MM.1S (cell line): ENCODE measurements around the gene LNX1.

Experiments
- DNase-seq: peaks from one replicate; pipeline ENCODE4 v3.0.0-alpha.2; 2015
- H2AFZ ChIP-seq: fragments of 300-600 bp; sonication (generic); 2 replicates; pipeline ENCODE4 v1.6.0; 2016; ENCODE audit warnings: antibody characterized with exemption, low read length
- H3F3A ChIP-seq: fragments of 300-600 bp; sonication (generic); 2 replicates; pipeline ENCODE4 v1.6.1; 2016; ENCODE audit warnings: mild to moderate bottlenecking, antibody characterized with exemption, low read length, moderate library complexity, mixed read lengths; ENCODE audit not compliant: insufficient read depth
- H3K27ac ChIP-seq: fragments of 300-600 bp; sonication (generic); 2 replicates; pipeline ENCODE4 v1.5.1; 2016; ENCODE audit warnings: mild to moderate bottlenecking, low read length
- H3K27me3 ChIP-seq: fragments of 300-600 bp; sonication (generic); replicated peaks from 2 replicates; pipeline ENCODE4 v1.6.0; 2016; ENCODE audit warnings: low read length; ENCODE audit not compliant: insufficient read depth
- H3K36me3 ChIP-seq: fragments of 300-600 bp; sonication (generic); replicated peaks from 2 replicates; pipeline ENCODE4 v1.6.1; 2016; ENCODE audit warnings: mild to moderate bottlenecking, low read length, mixed read lengths; ENCODE audit not compliant: insufficient read depth
- H3K4me1 ChIP-seq: fragments of 300-600 bp; sonication (generic); 2 replicates; pipeline ENCODE4 v1.6.1; 2016; ENCODE audit warnings: low read length, mixed read lengths
- H3K4me2 ChIP-seq: fragments of 300-600 bp; sonication (generic); 2 replicates; pipeline ENCODE4 v1.6.0; 2016; ENCODE audit warnings: low read depth, low read length
- H3K4me3 ChIP-seq: fragments of 300-600 bp; sonication (generic); 2 replicates; pipeline ENCODE4 v1.5.1; 2016; ENCODE audit warnings: low read length, mixed read lengths
- H3K79me2 ChIP-seq: fragments of 300-600 bp; sonication (generic); 2 replicates; pipeline ENCODE4 v1.6.1; 2016; ENCODE audit warnings: mixed run types, low read length, mixed read lengths
- H3K9ac ChIP-seq: fragments of 300-600 bp; sonication (generic); 2 replicates; pipeline ENCODE4 v1.6.1; 2016; ENCODE audit warnings: low read length, mixed read lengths
- H3K9me2 ChIP-seq: fragments of 300-600 bp; sonication (generic); replicated peaks from 2 replicates; pipeline ENCODE4 v1.6.1; 2016; ENCODE audit warnings: mild to moderate bottlenecking, low read length, mixed read lengths; ENCODE audit not compliant: insufficient read depth
- H3K9me3 ChIP-seq: fragments of 300-600 bp; sonication (generic); replicated peaks from 2 replicates; pipeline ENCODE4 v1.6.1; 2016; ENCODE audit warnings: mild to moderate bottlenecking, low read length, mixed read lengths; ENCODE audit not compliant: insufficient read depth
- H4K20me1 ChIP-seq: fragments of 300-600 bp; sonication (generic); 2 replicates; pipeline ENCODE4 v1.6.1; 2016; ENCODE audit warnings: mild to moderate bottlenecking, low read length, moderate library complexity, mixed read lengths; ENCODE audit not compliant: insufficient read depth
- EZH2 ChIP-seq: fragments of 300-600 bp; sonication (generic); optimal IDR thresholded peaks from 2 replicates; pipeline ENCODE3; 2017; ENCODE audit warnings: low read depth, mild to moderate bottlenecking, antibody characterized with exemption, low read length, mixed read lengths
- EZH2phosphoT487 ChIP-seq: fragments of 300-600 bp; sonication (generic); IDR thresholded peaks from 2 replicates; pipeline ENCODE4 v1.6.1; 2018; ENCODE audit warnings: antibody characterized with exemption, low read length
- TF ChIP-seq, protein P1 (sequence below): fragments of 300-600 bp; sonication (generic); IDR thresholded peaks from 2 replicates; pipeline ENCODE4 v1.5.1; 2016; ENCODE audit warnings: antibody characterized with exemption, low read length, mixed read lengths

LNX1 gene

DNA sequence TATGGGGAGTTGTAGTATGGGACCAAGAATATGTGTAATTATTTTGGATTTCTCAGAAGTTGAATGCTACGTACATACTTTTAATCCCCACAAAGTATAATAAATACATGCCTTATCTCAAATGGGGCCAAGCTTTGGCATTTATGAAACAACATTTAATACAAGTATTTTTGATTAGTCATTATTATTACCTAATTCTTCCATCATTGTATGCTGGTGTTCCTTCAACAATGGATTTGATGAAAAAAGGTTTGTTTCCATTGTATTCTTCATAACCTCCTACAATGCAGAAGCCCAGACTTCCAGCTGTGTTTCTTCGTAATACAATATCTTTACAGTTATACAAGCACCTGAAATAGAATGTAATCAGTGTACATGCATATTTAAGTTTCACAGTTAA is 130.0 kb downstream of the LNX1 start:
- TF ChIP-seq, protein P1, sequence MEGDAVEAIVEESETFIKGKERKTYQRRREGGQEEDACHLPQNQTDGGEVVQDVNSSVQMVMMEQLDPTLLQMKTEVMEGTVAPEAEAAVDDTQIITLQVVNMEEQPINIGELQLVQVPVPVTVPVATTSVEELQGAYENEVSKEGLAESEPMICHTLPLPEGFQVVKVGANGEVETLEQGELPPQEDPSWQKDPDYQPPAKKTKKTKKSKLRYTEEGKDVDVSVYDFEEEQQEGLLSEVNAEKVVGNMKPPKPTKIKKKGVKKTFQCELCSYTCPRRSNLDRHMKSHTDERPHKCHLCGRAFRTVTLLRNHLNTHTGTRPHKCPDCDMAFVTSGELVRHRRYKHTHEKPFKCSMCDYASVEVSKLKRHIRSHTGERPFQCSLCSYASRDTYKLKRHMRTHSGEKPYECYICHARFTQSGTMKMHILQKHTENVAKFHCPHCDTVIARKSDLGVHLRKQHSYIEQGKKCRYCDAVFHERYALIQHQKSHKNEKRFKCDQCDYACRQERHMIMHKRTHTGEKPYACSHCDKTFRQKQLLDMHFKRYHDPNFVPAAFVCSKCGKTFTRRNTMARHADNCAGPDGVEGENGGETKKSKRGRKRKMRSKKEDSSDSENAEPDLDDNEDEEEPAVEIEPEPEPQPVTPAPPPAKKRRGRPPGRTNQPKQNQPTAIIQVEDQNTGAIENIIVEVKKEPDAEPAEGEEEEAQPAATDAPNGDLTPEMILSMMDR = no peak
- TF ChIP-seq EZH2 (no peak), EZH2phosphoT487 (no peak)
- no peak overlapping the region for H3K4me3 ChIP-seq
- no peak overlapping the region for H3K4me2 ChIP-seq
- no peaks in the 10 kb centered on the region for H3K4me1 ChIP-seq
- H4K20me1 ChIP-seq = no peaks in the 10 kb centered on the region
- peaks cover 8% of the 10 kb centered on the region; the same call in 1 of the 2 replicates for H3K36me3 ChIP-seq
- no peaks in the 10 kb centered on the region for H3K9me2 ChIP-seq
- H2AFZ ChIP-seq = no peak overlapping the region
- H3K27me3 ChIP-seq = no peaks in the 10 kb centered on the region
- no peak overlapping the region for H3K27ac ChIP-seq
- no peaks in the 10 kb centered on the region for H3F3A ChIP-seq
- H3K79me2 ChIP-seq = no peaks in the 10 kb centered on the region
- no peak overlapping the region for H3K9ac ChIP-seq
- no peak for DNase-seq
- H3K9me3 ChIP-seq = no peaks in the 10 kb centered on the region

- DNase-seq = no peak
- Histone ChIP-seq H3F3A (no peaks in the 10 kb centered on the region), H3K9me3 (no peaks in the 10 kb centered on the region), H3K36me3 (peaks cover 15% of the 10 kb centered on the region; the same call in 1 of the 2 replicates), H4K20me1 (no peaks in the 10 kb centered on the region), H2AFZ (no peak overlapping the region), H3K4me3 (no peak overlapping the region), H3K9ac (no peak overlapping the region), H3K27ac (no peak overlapping the region), H3K27me3 (no peaks in the 10 kb centered on the region), H3K9me2 (no peaks in the 10 kb centered on the region), H3K4me1 (no peaks in the 10 kb centered on the region), H3K4me2 (no peak overlapping the region), H3K79me2 (no peaks in the 10 kb centered on the region)
- TF ChIP-seq, protein P1 = no peak
- TF ChIP-seq EZH2phosphoT487 (no peak), EZH2 (no peak)
Observed at GRCh38 chr4:53459548-53459947, 131.7 kb downstream of the LNX1 start.

GRCh38 chr4:53456178-53456577 is 135.1 kb downstream of the LNX1 start:
- no peaks in the 10 kb centered on the region for H3F3A ChIP-seq
- H3K36me3 ChIP-seq = peaks cover 19% of the 10 kb centered on the region; the same call in 1 of the 2 replicates

More at GRCh38 chr4:53456178-53456577, 135.1 kb downstream of the LNX1 start:
- no peaks in the 10 kb centered on the region for H3K27me3 ChIP-seq
- no peak overlapping the region for H2AFZ ChIP-seq
- H3K4me3 ChIP-seq = no peak overlapping the region
- H3K9me2 ChIP-seq = no peaks in the 10 kb centered on the region
- H4K20me1 ChIP-seq = no peaks in the 10 kb centered on the region
- H3K27ac ChIP-seq = no peak overlapping the region
- H3K4me2 ChIP-seq = no peak overlapping the region
- H3K4me1 ChIP-seq = no peaks in the 10 kb centered on the region
- TF ChIP-seq, protein P1 = no peak
- TF ChIP-seq EZH2phosphoT487 (no peak), EZH2 (no peak)
- no peak overlapping the region for H3K9ac ChIP-seq
- no peaks in the 10 kb centered on the region for H3K79me2 ChIP-seq
- H3K9me3 ChIP-seq = no peaks in the 10 kb centered on the region
- DNase-seq = no peak
